HG02610 (cell line): ENCODE results near the gene GAS7.

Source experiments
- ATAC-seq: cut with Tn5 transposase; IDR thresholded peaks from one replicate; pipeline ENCODE4 v1.9.1; 2021; ENCODE audit warnings: mild to moderate bottlenecking, moderate library complexity; ENCODE audit not compliant: unreplicated experiment

The GAS7 gene

GRCh38 chr17:9959377-9959981 lies 238.9 kb downstream of the GAS7 start:
- no peak for ATAC-seq

- ATAC-seq, result no peak
These were observed 239.7 kb downstream of the GAS7 start for GRCh38 chr17:9958586-9959281.

GRCh38 chr17:9957244-9957643 lies 241.2 kb downstream of the GAS7 start:
- no peak for ATAC-seq

GRCh38 chr17:9956474-9957131 lies 241.8 kb downstream of the GAS7 start:
- ATAC-seq, result no peak

- no peak for ATAC-seq
These were observed 244.9 kb downstream of the GAS7 start for GRCh38 chr17:9953492-9953891.

GRCh38 chr17:9951803-9952202 lies 246.6 kb downstream of the GAS7 start:
- no peak for ATAC-seq

GRCh38 chr17:9948928-9949327 lies 249.5 kb downstream of the GAS7 start:
- no peak for ATAC-seq

GRCh38 chr17:9944704-9945103 lies 253.7 kb downstream of the GAS7 start:
- no peak for ATAC-seq

GRCh38 chr17:9943343-9943742 lies 255.1 kb downstream of the GAS7 start:
- no peak for ATAC-seq

GRCh38 chr17:9942885-9943284 lies 255.5 kb downstream of the GAS7 start:
- ATAC-seq, result no peak

GRCh38 chr17:9941305-9941704 lies 257.1 kb downstream of the GAS7 start:
- ATAC-seq, result no peak

- ATAC-seq, result no peak
These were observed 257.6 kb downstream of the GAS7 start for GRCh38 chr17:9940841-9941240.

GRCh38 chr17:9938764-9939163 lies 259.6 kb downstream of the GAS7 start:
- ATAC-seq, result no peak

GRCh38 chr17:9937901-9938300 lies 260.5 kb downstream of the GAS7 start:
- no peak for ATAC-seq

GRCh38 chr17:9937241-9937761 lies 261.1 kb downstream of the GAS7 start:
- no peak for ATAC-seq

GRCh38 chr17:9936095-9936494 lies 262.3 kb downstream of the GAS7 start:
- ATAC-seq, result no peak

GRCh38 chr17:9935408-9935807 lies 263.0 kb downstream of the GAS7 start:
- ATAC-seq, result no peak

- ATAC-seq, result no peak
These were observed 264.1 kb downstream of the GAS7 start for GRCh38 chr17:9934331-9934730.

- ATAC-seq, result no peak
These were observed 265.9 kb downstream of the GAS7 start for GRCh38 chr17:9932491-9932890.

- no peak for ATAC-seq
These were observed 267.2 kb downstream of the GAS7 start for GRCh38 chr17:9931144-9931741.

- ATAC-seq, result no peak
These were observed 268.5 kb downstream of the GAS7 start for GRCh38 chr17:9929871-9930270.
